Neutrophil (primary cell): ENCODE measurements around the gene RNF227.

Source experiments
- H3K27ac ChIP-seq: fragments of 200-600 bp; sonication (generic); 2 replicates; pipeline ENCODE4 v1.5.1; 2016; ENCODE audit warnings: mild to moderate bottlenecking, moderate library complexity
- H3K27me3 ChIP-seq: fragments of 200-600 bp; sonication (generic); 2 replicates; pipeline ENCODE4 v1.6.0; 2016; ENCODE audit warnings: mild to moderate bottlenecking
- H3K36me3 ChIP-seq: fragments of 200-600 bp; sonication (generic); 2 replicates; pipeline ENCODE4 v1.5.1; 2017
- H3K4me1 ChIP-seq, 2 experiments: fragments of 200-600 bp in 1 of 2; sonication (generic) in 1 of 2; 1 replicate in 1 of 2; 2 replicates in 1 of 2; pipeline versions ENCODE4 v1.5.1 to v1.6.1; 2013 to 2016; ENCODE audit warnings: low read depth in 1 of 2, low read length in 1 of 2, mild to moderate bottlenecking in 1 of 2, moderate library complexity in 1 of 2; ENCODE audit not compliant: control insufficient read depth in 1 of 2, insufficient read depth in 1 of 2
- H3K4me3 ChIP-seq, 2 experiments: fragments of 200-600 bp in 1 of 2; sonication (generic) in 1 of 2; 1 replicate in 1 of 2; 2 replicates in 1 of 2; pipeline ENCODE4 v1.5.1; 2013 to 2016; ENCODE audit warnings: low read depth in 1 of 2, low read length in 1 of 2, mild to moderate bottlenecking in 1 of 2, moderate library complexity in 1 of 2
- H3K9me3 ChIP-seq: fragments of 200-600 bp; sonication (generic); 2 replicates; pipeline ENCODE4 v1.5.1; 2016
- CTCF ChIP-seq: fragments of 200-600 bp; sonication (generic); IDR thresholded peaks from 2 replicates; pipeline ENCODE4 v1.5.1; 2016; ENCODE audit warnings: antibody characterized with exemption

RNF227 gene

DNA sequence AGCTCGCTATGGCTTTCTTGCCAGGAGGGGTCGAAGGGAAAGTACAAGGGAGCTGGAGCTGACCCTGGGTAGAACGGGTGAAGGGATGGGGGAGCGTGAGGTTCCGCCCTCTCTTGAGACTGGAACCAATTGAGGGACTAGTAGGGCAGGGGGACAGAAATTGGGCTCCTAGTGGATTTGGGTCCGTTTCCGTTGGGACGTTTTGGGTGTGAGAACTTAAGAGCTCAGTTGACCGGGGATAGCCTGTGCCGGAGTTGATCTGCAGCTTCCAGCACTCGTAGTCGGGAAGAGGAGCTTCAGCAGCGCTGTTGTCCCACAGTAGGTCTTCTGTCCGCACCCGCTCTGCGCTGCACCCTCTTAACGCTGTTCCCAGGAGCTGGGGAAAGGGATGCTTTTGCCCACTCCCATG is 16.4 kb upstream of the RNF227 start:
- no peak for TF ChIP-seq CTCF
- peaks cover 47% of the 10 kb centered on the region for H3K36me3 ChIP-seq
- peak overlapping the region; percentile 94 for H3K27ac ChIP-seq
- H3K4me3 ChIP-seq = peak overlapping the region; percentile 90 to 94
- no peaks in the 10 kb centered on the region for H3K9me3 ChIP-seq
- no peaks in the 10 kb centered on the region for H3K27me3 ChIP-seq
- H3K4me1 ChIP-seq = peaks cover 27 to 38% of the 10 kb centered on the region in 2 experiments

GRCh38 chr17:7931709-7932482 is 15.8 kb upstream of the RNF227 start, which contains the start of the genes CNTROB and TRAPPC1:
TSS of gene CNTROB (plus strand) at chr17:7932206. CDS start at chr17:7933080, 874 bp downstream.
TSS of gene TRAPPC1 (minus strand) at chr17:7931946. CDS start at chr17:7931829, 117 bp downstream.
- no peaks in the 10 kb centered on the region for H3K9me3 ChIP-seq
- TF ChIP-seq CTCF = peak; percentile 31

GRCh38 chr17:7930841-7931631 is 14.9 kb upstream of the RNF227 start:
- no peaks in the 10 kb centered on the region for H3K27me3 ChIP-seq
- peak overlapping the region; percentile 90 to 94 for H3K4me3 ChIP-seq
- TF ChIP-seq CTCF = no peak

More at GRCh38 chr17:7931709-7932482, 15.8 kb upstream of the RNF227 start, which contains the start of the genes CNTROB and TRAPPC1:
- H3K4me3 ChIP-seq = peak within 1 kb of the TSS; percentile 90 to 94
- peaks cover 27 to 38% of the 10 kb centered on the region in 2 experiments for H3K4me1 ChIP-seq
- peaks cover 48% of the 10 kb centered on the region for H3K36me3 ChIP-seq
- no peaks in the 10 kb centered on the region for H3K27me3 ChIP-seq
- peak within 1 kb of the TSS; percentile 94 for H3K27ac ChIP-seq

DNA sequence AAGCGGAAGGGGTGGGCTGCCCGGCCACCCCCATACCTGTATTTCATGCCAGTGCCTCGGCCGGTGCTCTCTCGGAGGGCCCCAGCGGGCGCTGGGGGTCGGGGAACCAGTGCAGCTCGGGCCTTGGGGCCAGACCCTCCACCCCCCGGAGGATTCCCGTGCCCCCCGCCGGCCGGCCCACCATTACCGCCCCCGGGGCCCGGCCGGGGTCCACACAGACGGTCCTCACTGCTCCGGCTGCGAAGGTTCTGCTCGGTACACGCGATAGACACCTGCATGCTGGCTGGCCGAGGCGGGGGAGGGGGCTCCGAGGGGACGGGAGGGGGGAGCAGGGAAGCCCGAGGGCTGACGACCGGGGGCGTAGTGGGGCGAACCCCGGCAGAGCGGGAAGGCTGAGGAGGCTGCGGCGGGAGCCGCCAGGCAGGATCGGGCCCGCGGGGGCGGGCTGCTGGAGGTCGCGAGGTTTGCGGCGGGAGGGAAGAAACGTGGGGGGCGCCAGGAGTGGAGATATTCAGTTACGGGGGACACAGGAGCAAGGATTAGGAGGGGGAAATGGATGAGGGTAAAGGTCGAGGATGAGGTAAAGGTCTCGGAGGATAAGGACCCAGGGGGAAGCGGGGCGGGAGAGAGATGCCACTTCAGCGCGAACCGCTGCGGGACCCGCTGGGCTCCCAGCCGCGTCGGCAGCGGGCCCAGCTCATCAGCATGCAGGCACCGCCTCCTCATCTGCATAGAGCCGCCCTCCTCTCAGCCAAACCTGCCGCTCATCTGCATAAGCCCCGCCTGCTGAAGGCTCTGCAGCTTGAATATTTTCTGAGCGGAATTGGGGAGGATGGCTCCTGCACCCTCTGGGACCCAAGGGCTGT is 13.3 kb upstream of the RNF227 start, which contains the start of gene KCNAB3:
Gene KCNAB3 (minus strand): TSS at position 699 of the 866 bp plus-strand sequence. CDS start 421 bp downstream, at position 278.
- Histone ChIP-seq H3K4me3 (peak within 1 kb of the TSS; percentile 90 to 94), H3K36me3 (peaks cover 52% of the 10 kb centered on the region), H3K9me3 (no peaks in the 10 kb centered on the region), H3K27me3 (no peaks in the 10 kb centered on the region), H3K27ac (peak within 1 kb of the TSS; percentile 94), H3K4me1 (peaks cover 27 to 38% of the 10 kb centered on the region in 2 experiments)
- TF ChIP-seq CTCF = no peak

More at GRCh38 chr17:7930841-7931631, 14.9 kb upstream of the RNF227 start:
- Histone ChIP-seq H3K36me3 (peaks cover 48% of the 10 kb centered on the region), H3K4me1 (peaks cover 27 to 38% of the 10 kb centered on the region in 2 experiments), H3K9me3 (no peaks in the 10 kb centered on the region), H3K27ac (peak overlapping the region; percentile 94)

GRCh38 chr17:7927596-7927995 is 11.5 kb upstream of the RNF227 start:
- no peaks in the 10 kb centered on the region for H3K27me3 ChIP-seq
- H3K4me1 ChIP-seq = peaks cover 33 to 45% of the 10 kb centered on the region in 2 experiments
- H3K36me3 ChIP-seq = peaks cover 52% of the 10 kb centered on the region
- H3K4me3 ChIP-seq = no peak overlapping the region
- no peaks in the 10 kb centered on the region for H3K9me3 ChIP-seq
- H3K27ac ChIP-seq = peak overlapping the region; percentile 23
- no peak for TF ChIP-seq CTCF
